ENCODE results near the gene GRIK2.

The GRIK2 gene

DNA sequence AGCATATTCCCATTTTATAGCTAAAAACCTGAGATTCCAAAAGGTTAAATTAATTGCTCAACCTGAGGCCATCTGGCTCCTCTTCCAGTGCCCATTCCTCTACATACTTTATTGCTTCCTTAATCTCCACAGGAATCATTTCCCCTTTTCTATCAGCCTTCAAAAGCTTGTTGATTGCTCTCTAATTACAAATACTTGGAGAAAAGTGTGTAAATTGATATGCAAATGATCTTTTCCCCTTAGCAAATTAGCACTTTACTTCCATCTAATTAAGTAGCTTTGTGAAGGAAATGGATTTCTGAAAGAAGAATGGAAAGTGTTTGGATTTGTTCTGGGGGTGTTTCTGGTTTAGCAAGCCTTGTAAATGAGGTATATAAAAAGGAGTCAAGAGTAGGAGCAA is 323.3 kb downstream of the GRIK2 start:
- DNase-seq (ENCODE audit: low read depth), result no peak

DNA sequence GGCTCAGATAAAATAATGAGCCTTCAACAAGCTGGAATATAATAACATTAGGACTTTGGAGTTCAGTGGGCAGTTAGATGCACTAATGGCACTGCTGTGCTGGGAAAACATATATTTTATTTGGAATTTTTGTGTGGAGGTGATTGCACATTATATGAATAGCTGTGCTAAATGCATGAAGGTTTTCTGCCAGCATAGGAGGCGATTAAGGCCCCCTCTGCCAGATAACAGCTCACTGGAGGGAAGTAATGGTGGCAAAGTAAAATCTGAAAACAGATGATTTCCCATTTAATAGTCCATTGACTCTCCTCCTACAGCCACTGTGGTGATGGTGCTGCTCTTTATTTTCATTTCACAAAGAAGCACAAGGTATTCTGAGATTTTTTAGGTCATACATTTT is 326.0 kb downstream of the GRIK2 start:
- DNase-seq (ENCODE audit: low read depth), result no peak

DNA sequence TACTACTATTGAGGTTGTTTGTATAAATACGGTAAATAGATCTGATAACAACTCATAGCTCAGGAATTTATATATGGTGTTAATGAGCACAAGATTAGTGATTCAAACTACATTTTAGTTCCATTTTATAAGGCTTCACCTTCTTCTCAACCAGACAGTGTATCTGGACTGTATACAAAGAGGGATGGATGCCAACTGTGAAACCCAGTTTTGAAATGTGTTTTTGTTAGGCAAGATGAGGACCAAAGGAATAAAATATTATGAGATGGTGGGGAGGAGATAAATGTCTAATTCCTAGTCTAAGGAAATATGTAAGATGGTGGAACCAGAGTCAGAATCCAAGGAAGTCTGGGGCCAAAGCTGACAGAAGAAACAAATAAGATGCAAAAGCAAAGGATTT is 329.0 kb downstream of the GRIK2 start:
- no peak for DNase-seq (ENCODE audit: low read depth)

DNA sequence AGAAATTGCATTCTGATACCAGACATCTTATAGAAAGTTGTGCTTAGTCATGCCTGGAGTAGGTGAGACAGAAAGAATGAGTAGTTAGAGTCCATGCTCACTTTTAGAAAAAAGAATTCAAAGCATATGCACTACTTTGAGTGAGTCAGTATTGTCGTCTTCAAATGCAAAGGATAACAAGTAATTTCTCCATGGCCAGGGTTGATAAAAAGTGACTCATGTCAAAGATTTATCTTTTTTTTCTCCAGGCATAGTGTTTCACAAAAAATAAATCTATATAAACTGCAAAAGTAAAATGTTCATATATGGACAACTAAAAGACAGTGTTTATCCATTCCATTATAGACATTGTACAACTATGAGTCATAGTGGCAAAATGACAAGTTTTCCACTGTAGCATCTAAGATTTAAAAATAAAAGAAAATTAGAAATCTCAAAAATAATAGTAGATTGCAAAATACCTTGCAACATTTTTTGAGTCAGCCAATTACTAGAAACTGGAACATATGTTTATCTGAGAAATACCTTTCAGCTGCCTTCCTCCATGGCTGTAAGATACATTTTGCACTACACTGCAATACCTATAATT is 329.6 kb downstream of the GRIK2 start:
- DNase-seq (ENCODE audit: low read depth), result no peak

DNA sequence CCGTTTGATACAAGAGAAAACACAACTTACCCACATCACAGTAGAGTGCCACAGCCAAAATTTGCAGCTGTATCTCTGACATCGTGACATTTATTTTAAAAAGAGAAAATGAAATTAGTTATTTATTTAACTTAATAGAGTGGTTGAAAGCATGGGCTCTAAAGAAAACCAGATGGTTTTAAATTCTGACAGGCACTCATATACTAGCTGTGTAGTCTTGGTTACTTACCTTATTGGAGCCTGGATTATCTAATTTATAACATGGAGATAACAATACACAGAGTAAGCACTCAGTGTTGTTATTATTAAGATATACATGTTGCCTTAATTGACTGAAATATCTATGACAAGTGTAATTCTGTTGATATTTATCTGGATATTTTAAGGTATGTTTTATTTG is 334.9 kb downstream of the GRIK2 start:
- no peak for DNase-seq (ENCODE audit: low read depth)

DNA sequence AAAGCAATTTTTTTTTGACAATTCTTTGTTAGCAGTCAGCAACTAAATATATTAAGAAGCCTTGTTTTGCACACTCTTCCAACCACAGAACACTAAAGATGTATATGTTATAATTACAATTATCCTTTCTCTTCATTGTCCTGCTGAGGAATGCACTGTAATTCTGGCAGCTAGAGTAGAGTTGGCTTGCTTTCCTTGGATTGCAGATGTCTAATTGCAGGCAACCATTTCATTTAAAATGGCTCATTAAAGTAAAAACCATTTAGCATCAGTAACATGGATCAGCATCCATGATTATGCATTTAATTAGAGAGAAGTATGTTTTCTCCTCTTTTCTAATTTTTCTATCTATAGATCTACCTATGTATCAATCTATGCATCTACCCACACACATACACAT is 335.4 kb downstream of the GRIK2 start:
- no peak for DNase-seq (ENCODE audit: low read depth)

DNA sequence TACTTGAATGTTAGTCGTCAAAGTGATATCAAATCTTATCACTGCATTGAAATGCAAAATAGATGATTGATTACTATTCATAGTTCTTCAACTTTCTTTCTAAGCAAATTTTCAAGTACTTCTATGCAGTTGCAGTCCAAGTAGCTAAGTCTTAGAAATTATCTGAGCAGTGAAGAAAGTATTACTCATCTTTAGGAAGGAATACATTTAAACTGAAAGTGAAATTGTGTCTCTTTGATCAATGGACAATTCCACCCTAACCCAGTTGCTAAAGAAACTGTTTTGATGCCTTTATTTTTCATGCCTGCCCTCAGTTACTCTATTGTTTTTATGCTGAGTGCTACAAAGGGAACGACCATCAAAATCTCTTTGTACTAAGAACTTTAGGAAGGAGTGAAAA is 337.4 kb downstream of the GRIK2 start:
- no peak for DNase-seq (ENCODE audit: low read depth)

DNA sequence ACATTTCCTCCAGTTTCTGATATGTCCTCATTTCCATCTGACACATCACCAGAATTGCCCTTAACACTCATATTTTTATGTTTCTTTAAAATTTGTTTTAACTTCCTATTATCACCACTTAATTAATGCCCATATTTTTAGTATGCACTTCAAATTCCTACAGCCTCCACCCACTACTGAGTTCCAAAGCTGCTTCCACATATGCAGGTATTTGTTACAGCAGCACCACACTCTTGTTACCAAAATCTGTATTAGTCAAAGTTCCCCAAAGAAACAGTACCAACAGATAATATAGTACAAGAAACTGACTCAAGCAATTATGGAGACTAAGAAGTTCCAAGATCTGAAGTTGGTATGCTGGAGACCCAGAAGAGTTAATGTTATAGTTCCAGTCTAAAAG is 340.4 kb downstream of the GRIK2 start:
- DNase-seq (ENCODE audit: low read depth), result no peak

DNA sequence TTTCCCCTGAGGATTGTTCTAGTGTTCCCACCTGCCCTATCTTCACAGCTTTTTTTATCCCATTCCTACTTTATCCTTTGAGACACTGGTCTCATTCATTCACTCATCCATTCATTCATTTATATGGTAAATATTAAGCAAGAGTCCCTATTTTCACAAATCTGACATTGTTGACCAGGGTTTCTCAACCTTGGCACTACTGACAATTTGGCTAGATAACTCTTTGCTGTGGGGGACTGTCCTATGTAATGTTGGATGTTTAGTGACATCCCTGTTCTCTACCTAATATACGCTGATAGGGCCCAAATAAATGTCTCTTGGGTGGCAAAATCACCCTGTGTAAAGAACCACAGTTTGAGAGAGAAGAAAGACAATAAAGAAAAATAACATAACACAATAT is 345.0 kb downstream of the GRIK2 start:
- DNase-seq (ENCODE audit: low read depth), result no peak

DNA sequence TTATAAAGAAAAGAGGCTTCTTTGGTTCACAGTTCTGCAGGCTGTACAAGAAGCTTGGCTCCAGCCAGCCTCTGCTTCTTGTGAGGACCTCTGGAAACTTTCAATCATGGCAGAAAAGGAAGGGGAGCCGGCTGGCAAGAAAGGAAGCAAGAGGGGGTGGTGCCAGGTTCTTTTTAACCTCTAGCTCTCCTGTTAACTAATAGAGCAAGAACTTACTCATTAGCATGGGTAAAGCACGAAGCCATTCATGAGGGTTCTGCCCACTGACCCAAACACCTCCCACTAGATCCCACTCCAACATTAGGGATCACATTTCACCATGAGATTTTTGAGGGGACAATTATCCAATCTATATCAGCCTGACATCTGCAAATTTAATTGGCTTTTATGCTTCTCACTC is 347.1 kb downstream of the GRIK2 start:
- no peak for DNase-seq (ENCODE audit: low read depth)

DNA sequence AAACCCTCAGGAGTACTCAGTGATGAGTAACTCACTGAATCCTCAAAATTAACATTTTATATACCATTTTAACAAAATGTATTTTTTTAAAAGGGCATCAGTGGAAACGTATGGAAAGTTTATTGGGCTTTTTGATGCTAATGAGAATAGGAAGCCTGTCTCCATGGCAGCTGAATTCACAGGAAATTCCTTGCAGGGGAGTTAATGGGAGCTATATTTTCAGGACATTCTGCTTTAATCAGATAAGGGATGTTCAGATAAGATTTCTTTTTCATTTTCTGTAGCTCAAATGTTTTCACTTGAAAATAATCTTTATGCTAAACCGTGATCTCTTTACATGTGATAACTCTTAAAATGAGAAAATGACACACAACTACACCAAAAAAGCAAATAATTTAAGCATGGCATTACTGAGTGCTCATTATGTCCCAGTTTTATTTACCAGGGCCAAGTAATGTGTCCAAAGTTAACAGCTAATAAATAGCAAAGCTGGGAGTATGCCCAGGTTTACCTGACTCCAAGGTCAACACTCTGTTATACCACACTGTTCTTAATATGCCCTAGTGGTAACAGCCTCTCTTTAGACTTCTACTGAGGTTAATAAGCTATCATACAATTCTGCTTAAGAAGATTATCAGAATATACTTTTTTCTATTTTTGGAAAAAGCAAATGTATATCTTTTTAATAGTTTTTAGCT is 348.1 kb downstream of the GRIK2 start:
- DNase-seq (ENCODE audit: low read depth), result no peak

DNA sequence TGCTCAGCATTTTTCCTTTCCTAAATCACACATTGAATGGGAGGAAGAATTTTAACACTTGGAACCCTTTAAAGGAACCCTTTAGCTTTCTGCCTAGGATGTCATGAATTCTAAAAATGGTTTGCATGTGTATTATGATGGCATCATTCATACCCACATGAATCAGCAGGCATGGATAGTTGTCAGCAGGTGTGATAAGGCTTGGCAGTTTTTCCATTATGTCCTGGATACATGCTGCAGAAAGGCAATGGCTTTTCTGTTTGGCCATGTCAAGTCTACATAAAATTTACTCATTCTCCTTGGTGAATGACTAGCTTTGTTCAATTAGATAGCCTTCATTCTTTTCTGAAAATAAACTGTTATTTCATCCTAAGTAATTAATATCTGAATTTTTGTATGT is 353.7 kb downstream of the GRIK2 start:
- DNase-seq (ENCODE audit: low read depth), result no peak

DNA sequence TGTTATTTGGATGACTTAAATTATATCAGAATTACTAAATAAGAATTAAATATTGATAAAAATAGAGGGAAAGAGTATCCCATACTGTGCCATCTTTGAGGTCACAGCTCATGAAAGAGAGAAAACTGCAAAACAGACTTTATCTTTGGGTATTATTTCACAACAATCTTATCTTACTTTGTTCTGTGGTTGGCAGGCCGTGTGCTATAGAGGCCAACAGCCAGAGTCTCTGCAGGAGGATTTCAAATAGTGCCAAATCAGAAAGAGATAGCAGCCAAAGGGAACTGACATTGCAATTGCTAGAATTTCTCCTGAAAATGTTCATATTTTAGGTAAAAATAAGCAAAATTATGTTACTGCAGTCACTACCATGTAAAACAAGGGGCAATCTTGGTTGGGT is 354.2 kb downstream of the GRIK2 start:
- no peak for DNase-seq (ENCODE audit: low read depth)

DNA sequence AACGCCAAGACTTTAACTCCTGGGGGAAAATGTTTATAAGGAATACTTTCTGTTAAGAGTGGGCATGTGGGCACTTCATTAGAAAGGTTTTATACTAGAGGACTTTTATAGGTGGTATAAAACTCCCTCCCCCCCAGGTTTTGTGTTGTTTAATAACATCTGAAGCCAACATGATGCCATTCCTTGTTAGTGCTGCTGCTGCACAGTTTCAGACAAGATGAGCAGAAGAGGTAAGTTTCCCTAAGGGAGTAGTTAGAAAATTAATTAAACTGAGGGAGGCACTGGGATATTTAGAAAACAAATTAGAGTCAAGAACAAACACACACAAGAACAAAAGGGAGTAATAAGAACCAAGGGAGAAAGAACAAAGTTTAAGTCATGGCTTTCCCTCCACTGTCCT is 362.4 kb downstream of the GRIK2 start:
- DNase-seq (ENCODE audit: low read depth), result no peak

DNA sequence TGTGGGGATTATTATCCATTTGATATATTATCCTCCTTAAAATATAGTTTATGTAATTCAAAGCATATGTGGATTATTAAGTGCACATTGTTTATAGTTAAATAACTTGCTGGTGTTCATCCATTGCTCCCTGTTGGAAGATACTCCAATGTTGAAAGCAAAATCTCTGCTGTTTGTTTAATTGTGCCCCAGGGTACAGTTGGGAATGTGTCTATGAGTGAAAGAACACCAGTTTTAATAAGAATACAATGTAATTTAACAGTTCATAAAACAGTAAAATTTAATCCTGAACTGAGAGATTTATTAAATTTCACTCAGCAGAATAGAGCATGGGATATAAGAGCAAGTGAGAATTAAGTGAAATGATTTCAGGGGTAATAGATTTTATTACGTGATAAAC is 364.9 kb downstream of the GRIK2 start:
- no peak for DNase-seq (ENCODE audit: low read depth)

DNA sequence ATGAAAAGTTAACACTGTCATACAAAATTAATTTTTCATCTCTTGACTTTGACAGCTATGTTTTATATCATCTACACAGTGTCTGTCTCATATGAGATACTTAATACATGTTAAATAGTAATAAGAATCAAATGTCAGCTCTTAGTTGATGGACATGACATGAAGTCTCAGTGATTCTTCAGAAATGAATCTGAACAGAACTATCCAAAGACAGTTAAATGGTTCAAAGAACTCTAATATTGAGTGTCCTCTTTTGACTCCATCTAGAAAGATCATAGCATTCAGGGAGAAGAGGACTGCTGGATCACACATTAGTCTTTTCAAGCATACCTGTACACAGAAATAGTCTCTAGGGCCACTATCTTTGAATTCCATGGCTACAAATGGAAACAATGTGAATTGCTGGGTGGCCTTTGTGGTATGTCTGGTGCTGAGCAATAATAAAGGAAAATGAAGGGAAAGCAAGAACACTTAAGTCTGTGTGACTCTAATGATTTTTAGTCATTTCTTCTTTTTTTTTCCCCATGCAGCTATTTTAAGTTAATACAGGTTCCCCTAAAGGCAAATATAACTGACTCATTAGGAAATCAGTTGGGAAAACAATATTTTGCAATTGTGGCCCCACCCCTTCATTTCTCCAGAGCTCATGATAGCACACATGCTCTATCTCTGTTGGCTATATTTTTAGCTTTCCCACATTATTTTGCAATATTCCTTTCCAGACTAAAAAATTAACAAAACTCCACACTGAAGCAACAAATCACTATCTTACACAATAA is 367.5 kb downstream of the GRIK2 start:
- no peak for DNase-seq (ENCODE audit: low read depth)

DNA sequence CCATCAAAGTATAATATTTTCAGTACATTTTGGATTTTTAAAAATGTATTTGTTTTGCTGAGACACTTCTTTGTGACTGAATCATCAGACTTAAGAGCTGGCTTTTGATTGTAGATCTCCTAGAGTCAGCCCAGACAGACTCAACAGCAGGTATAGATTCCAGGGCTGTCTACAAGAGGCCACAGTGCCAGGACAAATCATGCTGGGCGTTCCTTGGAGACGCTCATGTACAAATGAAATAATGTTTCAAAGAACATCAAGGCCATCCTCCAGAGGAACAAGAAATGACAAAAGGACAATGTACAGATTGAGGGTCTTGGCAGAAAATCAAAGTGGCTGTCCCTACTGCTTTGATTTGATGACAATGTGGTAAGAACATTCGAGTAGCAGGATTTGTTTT is 369.3 kb downstream of the GRIK2 start:
- DNase-seq (ENCODE audit: low read depth), result no peak

DNA sequence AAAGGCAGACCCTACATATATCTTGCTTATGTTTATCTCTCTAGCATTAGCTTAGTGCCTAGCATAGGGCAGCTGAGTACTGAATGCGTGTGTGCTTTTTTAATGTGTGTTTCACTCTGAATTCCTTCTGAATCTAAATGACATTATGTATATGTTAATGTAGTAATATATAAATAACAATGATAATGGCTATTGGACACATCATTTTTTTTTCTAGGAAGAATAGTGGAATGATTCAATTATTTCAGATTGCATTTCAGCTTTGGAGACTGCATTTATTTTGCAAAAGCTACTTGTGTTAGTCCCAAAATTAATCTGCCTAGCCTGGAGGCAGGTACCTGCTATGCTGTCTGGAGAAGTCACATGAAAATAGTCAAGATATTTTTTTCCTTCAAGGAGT is 371.8 kb downstream of the GRIK2 start:
- DNase-seq (ENCODE audit: low read depth), result no peak

DNA sequence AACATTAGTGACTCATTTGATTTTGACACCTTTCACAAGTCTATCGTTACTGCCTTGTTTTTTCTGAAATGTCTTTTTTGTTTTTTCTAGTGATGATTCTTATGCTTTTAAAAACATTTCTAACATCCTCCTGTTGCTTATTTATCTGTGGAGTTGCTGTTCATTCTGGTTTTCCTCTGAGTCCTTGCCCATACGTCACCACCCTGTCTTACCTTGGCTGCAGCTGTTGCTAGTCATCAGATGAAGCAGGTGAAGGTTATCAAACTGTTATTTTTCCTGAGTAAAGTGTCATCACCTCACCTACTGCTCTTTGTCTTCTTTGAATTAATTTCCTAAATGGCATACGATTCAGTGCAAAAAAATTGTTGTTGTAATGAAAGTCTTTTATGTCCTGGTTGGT is 376.6 kb downstream of the GRIK2 start:
- DNase-seq (ENCODE audit: low read depth), result no peak

DNA sequence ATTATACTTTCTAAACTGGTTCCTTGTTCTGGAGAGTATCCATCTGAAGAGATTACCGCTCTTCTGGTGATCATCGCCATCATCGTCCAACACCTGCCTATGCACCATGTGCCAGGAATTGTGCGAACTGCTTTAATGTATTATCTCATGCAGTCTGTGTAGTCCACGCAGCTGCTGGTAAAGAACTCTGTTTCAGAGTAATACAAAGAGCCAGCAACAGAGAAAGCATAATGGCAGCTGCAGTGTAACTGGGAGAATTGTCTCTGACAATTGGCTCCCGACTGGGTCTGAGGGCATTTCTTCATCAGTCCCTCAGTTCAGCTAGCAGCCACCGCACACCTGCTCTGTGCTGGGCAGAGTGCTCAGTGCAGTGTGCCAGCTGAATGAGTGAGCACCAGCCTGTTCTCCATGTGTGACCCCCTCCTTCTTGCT is 383.4 kb downstream of the GRIK2 start:
- DNase-seq (ENCODE audit: low read depth), result no peak

DNA sequence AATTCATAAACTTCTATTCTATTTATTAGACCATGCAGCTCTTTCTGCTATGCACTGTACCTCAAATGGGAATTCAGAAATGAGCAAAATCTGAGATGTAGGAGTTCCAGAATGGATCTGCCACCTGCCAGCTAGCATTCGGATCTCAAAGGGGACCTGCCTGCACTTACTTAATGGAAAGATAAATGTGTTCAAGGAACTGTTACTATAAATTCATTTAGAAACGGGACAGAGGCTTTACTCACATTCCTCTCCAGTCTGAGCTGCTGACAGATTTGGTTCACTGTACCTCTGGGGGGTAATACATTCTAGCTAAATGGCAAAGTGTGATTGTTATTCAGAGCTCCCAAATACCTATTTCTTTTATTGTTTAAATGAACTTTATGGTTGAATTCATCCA is 384.1 kb downstream of the GRIK2 start:
- DNase-seq (ENCODE audit: low read depth), result no peak

DNA sequence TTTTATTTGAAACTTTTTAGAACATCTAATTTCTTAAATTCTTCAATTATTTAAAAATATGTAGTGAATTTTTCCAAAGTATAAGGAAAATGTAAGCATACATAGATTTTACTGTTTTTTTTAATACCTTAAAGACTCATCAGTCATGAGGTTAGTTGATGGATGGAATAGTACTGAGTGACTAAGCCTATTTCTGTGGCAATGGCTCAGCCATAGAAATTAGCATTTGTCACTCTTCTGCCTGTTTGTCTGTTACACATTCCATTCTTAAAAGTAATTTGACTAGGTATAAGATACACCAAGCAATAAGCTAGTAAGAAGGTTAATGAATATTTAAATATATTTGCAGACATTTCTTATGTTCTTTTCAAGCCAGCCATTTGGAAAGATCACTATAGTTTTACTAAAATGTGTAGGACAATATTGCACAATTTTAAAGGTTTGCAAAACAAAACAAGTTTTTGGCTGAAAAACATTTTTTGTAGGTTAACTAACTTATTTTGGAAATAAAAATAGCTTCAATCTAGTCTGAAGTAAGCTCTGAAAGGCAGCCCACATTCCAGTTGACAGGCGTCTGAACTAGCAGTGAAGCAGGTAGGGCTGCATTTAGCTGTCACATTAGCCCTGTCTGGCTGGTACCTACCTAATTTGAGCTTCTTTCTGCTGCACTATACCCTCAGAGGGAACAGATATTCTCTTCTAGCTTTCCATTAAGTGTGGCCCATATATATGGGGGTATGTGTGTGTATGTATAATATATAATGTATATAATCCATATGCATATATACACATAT is 385.7 kb downstream of the GRIK2 start:
- no peak for DNase-seq (ENCODE audit: low read depth)

DNA sequence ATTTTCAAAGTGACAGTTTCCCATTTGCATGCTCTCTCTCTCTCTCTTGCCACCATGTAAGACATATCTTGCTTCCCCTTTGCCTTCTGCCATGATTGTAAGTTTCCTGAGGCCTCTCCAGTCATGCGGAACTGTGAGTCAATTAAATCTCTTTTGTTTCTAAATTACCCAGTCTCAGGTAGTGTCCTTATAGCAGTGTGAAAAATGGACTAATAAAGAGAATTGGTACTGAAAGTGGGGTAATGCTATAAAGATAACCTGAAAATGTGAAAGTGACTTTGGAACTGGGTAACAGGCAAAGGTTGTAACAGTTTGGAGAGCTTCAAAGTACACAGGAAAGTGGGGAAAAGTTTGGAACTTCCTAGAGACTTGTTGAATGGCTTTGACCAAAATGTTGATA is 389.8 kb downstream of the GRIK2 start:
- DNase-seq (ENCODE audit: low read depth), result no peak
